HG02623 (cell line): Measurements from ENCODE around the gene ZNF212.
"Not testable (repeated sequence)": the region's sequence is repeated elsewhere in the genome, so short reads cannot be mapped to it uniquely, and the experiment has no call there.

Source experiments
- ATAC-seq: cut with Tn5 transposase; IDR thresholded peaks from one replicate; pipeline ENCODE4 v1.9.1; 2021; ENCODE audit warnings: moderate library complexity; ENCODE audit not compliant: unreplicated experiment

Gene ZNF212

GRCh38 chr7:149218469-149219420 is 20.7 kb upstream of the ZNF212 start:
- no peak for ATAC-seq

GRCh38 chr7:149220534-149220933 is 18.9 kb upstream of the ZNF212 start:
- ATAC-seq, result no peak

DNA sequence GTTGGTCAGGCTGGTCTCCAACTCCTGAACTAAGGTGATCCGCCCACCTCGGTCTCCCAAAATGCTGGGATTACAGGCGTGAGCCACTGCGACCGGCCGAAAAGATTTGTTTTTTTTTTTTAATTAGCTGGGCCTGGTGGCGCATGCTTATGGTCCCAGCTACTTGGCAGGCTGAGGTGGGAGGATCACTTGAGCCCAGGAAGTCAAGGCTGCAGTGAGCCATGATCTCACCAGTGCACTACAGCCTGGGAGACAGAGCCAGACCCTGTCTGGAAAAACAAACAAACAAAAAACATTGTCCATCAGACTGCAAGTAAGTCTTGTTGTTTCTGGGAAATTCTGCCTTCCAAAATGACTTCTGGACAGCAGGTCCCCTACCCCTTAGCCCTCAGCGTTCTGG is 16.3 kb upstream of the ZNF212 start:
- no peak for ATAC-seq

- ATAC-seq, result no peak
These were observed 15.7 kb upstream of the ZNF212 start for GRCh38 chr7:149223761-149224160.

DNA sequence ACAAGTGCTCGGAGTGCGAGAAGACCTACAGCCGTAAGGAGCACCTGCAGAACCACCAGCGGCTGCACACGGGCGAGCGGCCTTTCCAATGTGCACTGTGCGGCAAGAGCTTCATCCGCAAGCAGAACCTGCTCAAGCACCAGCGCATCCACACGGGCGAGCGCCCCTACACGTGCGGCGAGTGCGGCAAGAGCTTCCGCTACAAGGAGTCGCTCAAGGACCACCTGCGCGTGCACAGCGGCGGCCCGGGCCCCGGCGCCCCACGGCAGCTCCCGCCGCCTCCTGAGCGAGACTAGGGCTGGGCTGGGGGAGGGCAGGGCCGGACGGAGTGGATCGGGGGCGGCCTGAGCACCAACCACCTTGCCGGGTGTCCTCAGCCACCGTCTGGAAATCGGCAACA is 15.1 kb upstream of the ZNF212 start:
- ATAC-seq, result no peak

- no peak for ATAC-seq
These were observed 14.3 kb upstream of the ZNF212 start for GRCh38 chr7:149225106-149225505.

DNA sequence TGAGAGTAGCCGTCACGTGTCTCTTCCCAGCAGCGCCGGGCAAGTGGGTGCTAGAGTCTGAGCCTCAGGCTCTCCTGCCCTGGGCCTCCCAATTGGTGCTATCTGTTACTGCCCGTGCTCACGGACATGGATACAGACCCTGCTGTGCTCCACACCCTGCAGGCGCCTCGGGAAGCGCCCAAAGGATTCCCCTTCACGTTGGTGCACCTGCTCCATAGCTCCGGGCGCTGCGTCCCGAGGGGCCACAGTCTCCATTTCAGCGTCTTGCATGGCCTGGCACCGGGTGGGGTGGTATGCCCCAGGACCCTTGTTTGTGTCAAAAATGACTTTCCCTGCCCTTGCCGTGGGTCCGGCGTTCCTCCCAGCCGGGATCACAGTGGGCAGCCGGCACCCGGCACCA is 13.8 kb upstream of the ZNF212 start:
- ATAC-seq, result no peak

DNA sequence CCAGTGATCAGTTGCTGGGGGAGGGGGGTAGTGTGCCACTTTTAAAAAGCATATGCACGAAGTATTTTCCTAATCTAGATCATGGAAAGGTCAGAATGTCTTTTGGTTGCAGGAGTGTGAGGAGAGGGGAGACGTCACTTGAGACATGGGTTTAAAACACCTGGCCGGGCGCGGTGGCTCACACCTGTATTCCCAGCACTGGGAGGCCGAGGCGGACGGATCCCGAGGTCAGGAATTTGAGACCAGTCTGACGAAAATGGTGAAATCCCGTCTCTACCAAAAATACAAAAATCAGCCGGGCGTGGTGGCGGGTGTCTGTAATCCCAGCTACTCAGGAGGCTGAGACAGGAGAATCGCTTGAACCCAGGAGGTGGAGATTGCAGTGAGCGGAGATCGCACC is 13.1 kb upstream of the ZNF212 start:
- ATAC-seq, result not testable (repeated sequence)

DNA sequence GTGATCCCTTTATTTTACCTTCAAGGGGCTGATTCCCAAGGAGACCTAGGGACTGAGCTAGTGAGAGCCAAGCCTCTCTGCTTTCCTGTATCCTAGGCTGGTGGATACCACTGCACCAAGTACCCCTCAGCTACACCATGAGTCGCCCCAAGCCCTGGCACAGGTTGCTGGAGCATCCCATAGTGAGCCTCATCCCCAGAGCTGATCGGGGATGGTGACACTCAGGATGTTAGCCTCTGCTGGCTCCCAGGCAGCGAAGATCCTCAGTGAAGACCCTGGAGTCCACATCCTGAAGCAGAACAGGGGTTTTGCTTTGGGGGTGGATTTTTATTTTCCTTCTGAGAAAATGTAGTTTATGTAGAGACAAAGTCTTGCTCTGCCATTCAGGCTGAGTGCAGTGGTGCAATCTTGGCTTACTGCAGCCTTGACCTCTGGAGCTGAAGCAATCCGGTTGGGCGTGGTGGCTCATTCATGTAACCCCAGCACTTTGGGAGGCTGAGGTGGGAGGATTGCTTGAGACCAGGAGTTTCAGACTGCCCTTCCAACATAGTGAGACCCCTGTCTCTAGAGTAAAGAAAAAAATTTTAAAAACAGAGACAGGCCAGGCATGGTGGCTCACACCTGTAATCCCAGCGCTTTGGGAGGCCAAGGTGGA is 12.5 kb upstream of the ZNF212 start:
- ATAC-seq, result no peak

- ATAC-seq, result no peak
These were observed 10.5 kb upstream of the ZNF212 start for GRCh38 chr7:149228831-149229471.

- ATAC-seq, result no peak
These were observed 9.9 kb upstream of the ZNF212 start for GRCh38 chr7:149229526-149229925.

- ATAC-seq, result no peak
These were observed 7.1 kb upstream of the ZNF212 start for GRCh38 chr7:149232362-149232761.

DNA sequence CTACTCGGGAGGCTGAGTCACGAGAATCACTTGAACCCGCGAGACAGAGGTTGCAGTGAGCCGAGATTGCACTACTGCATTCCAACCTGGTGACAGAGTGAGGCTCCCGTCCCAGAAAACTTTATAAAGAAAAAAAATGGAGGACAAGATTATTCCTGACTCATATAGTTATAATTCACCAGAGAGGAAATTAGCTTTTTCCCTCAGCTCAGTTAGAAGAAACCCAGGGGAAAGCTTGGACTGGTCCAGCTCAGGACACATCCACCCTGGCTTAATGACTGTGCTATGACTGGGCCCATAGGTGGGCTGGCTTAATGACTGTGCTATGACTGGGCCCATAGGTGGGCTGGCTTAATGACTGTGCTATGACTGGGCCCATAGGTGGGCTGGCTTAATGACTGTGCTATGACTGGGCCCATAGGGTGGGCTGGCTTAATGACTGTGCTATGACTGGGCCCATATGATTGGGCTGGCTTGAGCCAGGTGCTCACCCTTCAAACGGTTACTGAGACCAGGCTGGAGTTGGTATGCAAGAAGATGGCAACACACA is 5.7 kb upstream of the ZNF212 start:
- not testable (repeated sequence) for ATAC-seq

- ATAC-seq, result no peak
These were observed 1.9 kb upstream of the ZNF212 start for GRCh38 chr7:149237502-149237901.

GRCh38 chr7:149238051-149238450 is 1.4 kb upstream of the ZNF212 start:
- ATAC-seq, result no peak

DNA sequence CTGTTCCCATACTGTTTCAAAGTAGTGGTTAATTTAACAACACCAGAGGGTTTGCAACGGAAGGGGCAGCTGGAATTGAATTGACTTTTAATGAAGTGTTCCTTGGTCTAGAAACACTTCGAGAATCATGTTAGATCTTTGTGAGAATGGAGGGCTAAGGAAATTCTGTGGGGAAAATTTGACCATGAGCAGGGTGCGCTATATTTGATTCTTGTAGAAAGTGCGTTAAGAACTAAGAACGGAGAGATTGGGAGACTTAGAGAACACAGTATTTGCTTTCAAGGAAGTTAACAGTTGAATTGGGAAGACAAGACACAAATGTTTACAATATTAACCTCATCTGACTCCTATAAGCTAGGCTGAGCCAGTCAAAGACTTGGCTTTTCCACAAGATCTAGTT is 1.2 kb downstream of the ZNF212 start:
- no peak for ATAC-seq

GRCh38 chr7:149241696-149242095 is 2.2 kb downstream of the ZNF212 start:
- ATAC-seq, result no peak

DNA sequence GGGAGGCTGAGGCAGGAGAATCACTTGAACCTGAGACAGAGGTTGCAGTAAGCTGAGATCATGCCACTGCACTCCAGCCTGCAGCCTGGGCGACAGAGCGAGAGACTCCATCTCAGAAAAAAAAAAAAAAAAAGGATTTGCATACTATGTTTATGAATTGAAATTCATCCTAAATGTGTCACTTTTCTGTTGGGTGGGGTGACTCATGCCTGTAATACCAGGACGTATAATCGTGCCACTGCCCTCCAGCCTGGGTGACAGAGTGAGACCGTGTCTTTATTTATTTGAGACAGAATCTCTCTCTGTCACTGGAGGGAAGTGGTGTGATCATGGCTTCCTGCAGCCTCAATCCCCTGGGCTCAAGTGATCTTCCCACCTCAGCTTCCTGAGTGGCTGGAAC is 5.8 kb downstream of the ZNF212 start:
- ATAC-seq, result no peak

- no peak for ATAC-seq
These were observed 6.3 kb downstream of the ZNF212 start for GRCh38 chr7:149245744-149246143.

- no peak for ATAC-seq
These were observed 9.3 kb downstream of the ZNF212 start for GRCh38 chr7:149248777-149249176.

GRCh38 chr7:149250151-149250550 is 10.7 kb downstream of the ZNF212 start:
- ATAC-seq, result not testable (repeated sequence)
